Measurements from ENCODE around the gene SLCO2A1.

DNA sequence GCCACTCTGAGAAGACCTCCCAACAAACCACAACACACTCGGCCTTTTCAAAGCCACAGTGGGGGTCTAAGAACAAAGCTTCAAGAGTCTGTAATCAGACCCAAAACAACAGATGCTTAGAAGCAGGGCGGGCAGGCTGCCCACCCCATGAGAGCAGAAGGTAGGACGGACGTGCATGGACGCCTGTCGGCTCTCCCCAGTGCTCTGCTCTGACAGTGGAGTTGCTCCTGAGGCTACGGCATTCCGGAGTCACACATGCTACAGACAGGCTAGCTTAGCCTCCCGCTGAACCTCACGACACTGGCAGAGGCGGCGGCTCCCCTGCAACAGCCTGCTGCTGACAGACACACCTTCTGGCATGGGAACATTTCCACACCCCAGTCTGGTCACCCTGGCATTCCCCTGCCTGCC, 33.5 kb downstream of the SLCO2A1 start:
- TF ChIP-seq CTCF (conservative IDR thresholded peaks at IDR 0.05 in 1 of 2, IDR thresholded peaks at IDR 0.05 in 1 of 2; ENCODE audit: low read depth in 1 of 2, low read length in 2 of 2) (no peak), EZH2 (IDR thresholded peaks at IDR 0.05; ENCODE audit: low read length, missing control alignments) (no peak)

All from fibroblast of lung (primary cell).